IPS-NIHi7 (cell line): ENCODE results near the gene IKBKG.
"Not testable (repeated sequence)": the region's sequence is repeated elsewhere in the genome, so short reads cannot be mapped to it uniquely, and the experiment has no call there.

Source experiments
- DNase-seq: peaks from one replicate; pipeline ENCODE4 v3.0.0; 2012; ENCODE audit warnings: mixed read lengths; ENCODE audit errors: extremely low spot score

The IKBKG gene

GRCh38 chrX:154603438-154604430 is 56.3 kb downstream of the IKBKG start:
- no peak for DNase-seq

DNA sequence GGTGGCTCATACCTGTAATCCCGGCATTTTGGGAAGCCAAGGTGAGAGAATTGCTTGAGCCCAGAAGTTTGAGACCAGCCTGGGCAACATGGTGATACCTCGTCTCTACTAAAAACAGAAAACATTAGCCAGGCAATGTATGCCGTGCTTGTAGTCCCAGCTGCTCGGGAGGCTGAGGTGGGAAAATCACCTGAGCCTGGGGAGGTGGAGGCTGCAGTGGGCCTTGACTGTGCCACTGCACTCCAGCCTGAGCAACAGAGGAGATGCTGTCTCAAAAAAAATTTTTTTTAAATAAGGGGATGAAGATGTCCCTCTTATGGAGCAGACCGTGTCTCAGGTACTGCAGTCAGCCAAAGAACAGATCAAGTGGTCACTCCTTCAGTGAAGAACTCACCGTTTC is 58.1 kb downstream of the IKBKG start:
- DNase-seq: no peak

GRCh38 chrX:154607370-154607769 is 60.0 kb downstream of the IKBKG start:
- DNase-seq: no peak

DNA sequence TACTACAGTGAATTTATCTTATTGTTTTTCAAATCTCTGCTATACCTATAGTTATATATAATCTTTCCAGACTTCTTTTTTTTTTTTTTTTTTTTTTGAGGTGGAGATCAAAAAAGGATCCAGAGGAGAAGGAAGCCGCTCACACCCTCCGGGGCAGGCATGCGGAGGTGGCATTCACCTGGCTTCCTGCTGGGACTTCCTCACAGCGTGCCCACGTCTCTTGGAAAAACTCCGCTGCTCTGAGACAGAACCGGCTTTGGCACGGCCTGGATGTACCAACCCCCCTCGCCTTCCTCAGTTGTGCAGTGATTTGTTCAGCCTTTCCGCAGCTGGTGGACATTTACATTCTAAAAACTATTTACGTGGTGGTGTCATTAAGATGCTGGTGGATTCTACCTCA is 60.6 kb downstream of the IKBKG start:
- not testable (repeated sequence) for DNase-seq

DNA sequence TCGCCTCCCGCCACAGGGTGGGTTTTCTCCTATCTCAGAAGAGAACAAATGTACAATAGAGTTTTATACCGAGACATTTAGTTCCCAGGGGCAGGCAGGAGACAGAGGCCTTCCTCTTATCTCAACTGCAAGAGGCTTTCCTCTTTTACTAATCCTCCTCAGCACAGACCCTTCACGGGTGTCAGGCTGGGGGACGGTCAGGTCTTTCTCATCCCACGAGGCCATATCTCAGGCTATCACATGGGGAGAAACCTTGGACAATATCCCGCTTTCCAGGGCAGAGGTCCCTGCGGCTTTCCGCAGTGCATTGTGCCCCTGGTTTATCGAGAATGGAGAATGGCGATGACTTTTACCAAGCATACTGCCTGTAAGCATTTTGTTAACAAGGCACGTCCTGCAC is 61.4 kb downstream of the IKBKG start:
- not testable (repeated sequence) for DNase-seq

DNA sequence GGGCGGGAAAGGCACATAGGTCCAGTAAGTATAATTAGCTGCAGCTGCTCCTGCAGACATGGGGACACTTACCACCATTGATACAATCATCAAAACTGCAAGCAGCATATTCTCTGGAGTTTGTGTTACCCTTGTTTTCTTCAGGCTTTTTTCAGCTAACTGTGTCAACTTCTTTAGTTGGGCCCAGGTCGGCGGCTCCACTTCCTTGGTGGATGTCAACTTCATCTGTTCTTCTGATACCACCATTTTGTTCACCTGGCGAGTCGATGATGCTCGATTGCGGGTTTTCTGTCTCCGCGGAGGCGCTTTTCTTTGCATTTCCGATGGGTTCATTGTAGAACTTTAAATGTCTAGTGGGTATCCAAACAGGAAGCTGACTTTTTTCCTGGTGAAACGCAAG is 63.7 kb downstream of the IKBKG start:
- not testable (repeated sequence) for DNase-seq

DNA sequence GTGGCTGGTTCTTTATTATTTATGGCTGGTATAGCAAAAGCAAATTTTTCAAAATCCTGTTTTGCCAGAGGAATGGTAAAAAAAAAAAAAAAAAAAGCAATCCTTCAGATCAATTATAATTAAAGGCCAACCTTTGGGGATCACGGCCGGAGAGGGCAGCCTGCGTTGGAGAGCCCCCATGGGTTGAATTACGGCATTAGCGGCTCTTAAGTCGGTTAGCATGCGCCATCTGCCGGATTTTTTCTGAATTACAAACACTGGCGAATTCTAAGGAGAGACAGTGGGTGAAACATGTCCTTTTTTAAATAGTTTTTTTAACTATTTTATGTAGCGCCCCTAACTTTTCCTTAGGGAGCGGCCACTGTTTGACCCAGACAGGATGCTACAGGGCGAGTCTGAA is 66.2 kb downstream of the IKBKG start:
- not testable (repeated sequence) for DNase-seq
